ENCODE measurements around the gene FXYD1.

The FXYD1 gene

GRCh38 chr19:35108730-35109129 lies 29.9 kb upstream of the FXYD1 start:
- no peak for TF ChIP-seq CTCF (IDR thresholded peaks at IDR 0.05; ENCODE audit: low read length)
- no peak for TF ChIP-seq EZH2phosphoT487 (IDR thresholded peaks at IDR 0.05; ENCODE audit: low read length)
- no peak for TF ChIP-seq EZH2 (optimal IDR thresholded peaks at IDR 0.05; ENCODE audit: low read depth, low read length)
- no peaks in the 10 kb centered on the region for H3K9me3 ChIP-seq (replicated peaks; ENCODE audit: insufficient read depth, low read length)
- no peak overlapping the region for H3K27ac ChIP-seq (ENCODE audit: low read length)

GRCh38 chr19:35109395-35110112 lies 29.1 kb upstream of the FXYD1 start:
- H3K27ac ChIP-seq (ENCODE audit: low read length): no peak overlapping the region
- no peaks in the 10 kb centered on the region for H3K36me3 ChIP-seq (replicated peaks; ENCODE audit: insufficient read depth, low read length)
- no peaks in the 10 kb centered on the region for H3K79me2 ChIP-seq (ENCODE audit: low read length)
- H3F3A ChIP-seq (ENCODE audit: insufficient read depth, low read length): no peaks in the 10 kb centered on the region
- TF ChIP-seq EZH2 (optimal IDR thresholded peaks at IDR 0.05; ENCODE audit: low read depth, low read length) (no peak), EZH2phosphoT487 (IDR thresholded peaks at IDR 0.05; ENCODE audit: low read length) (no peak), CTCF (IDR thresholded peaks at IDR 0.05; ENCODE audit: low read length) (no peak)
- no peak overlapping the region for H3K4me2 ChIP-seq (ENCODE audit: low read depth, low read length)
- no peaks in the 10 kb centered on the region for H3K4me1 ChIP-seq (ENCODE audit: low read length)
- H3K27me3 ChIP-seq (replicated peaks; ENCODE audit: insufficient read depth, low read length): peaks cover 62% of the 10 kb centered on the region
- DNase-seq: no peak
- no peaks in the 10 kb centered on the region for H4K20me1 ChIP-seq (ENCODE audit: insufficient read depth, low read length)
- H3K9ac ChIP-seq (ENCODE audit: low read length): no peak overlapping the region
- no peaks in the 10 kb centered on the region for H3K9me2 ChIP-seq (replicated peaks; ENCODE audit: insufficient read depth, low read length)
- H3K9me3 ChIP-seq (replicated peaks; ENCODE audit: insufficient read depth, low read length): no peaks in the 10 kb centered on the region
- H3K4me3 ChIP-seq (ENCODE audit: low read length): no peak overlapping the region
- H2AFZ ChIP-seq (ENCODE audit: low read length): no peak overlapping the region

More at GRCh38 chr19:35108730-35109129, 29.9 kb upstream of the FXYD1 start:
- Histone ChIP-seq H3K79me2 (ENCODE audit: low read length) (no peaks in the 10 kb centered on the region), H4K20me1 (ENCODE audit: insufficient read depth, low read length) (no peaks in the 10 kb centered on the region), H3K27me3 (replicated peaks; ENCODE audit: insufficient read depth, low read length) (peaks cover 69% of the 10 kb centered on the region), H3K4me3 (ENCODE audit: low read length) (no peak overlapping the region), H3K9me2 (replicated peaks; ENCODE audit: insufficient read depth, low read length) (no peaks in the 10 kb centered on the region), H2AFZ (ENCODE audit: low read length) (no peak overlapping the region), H3K36me3 (replicated peaks; ENCODE audit: insufficient read depth, low read length) (no peaks in the 10 kb centered on the region), H3K9ac (ENCODE audit: low read length) (no peak overlapping the region), H3K4me2 (ENCODE audit: low read depth, low read length) (no peak overlapping the region), H3K4me1 (ENCODE audit: low read length) (no peaks in the 10 kb centered on the region), H3F3A (ENCODE audit: insufficient read depth, low read length) (no peaks in the 10 kb centered on the region)
- DNase-seq: no peak

GRCh38 chr19:35110974-35111373 lies 27.6 kb upstream of the FXYD1 start:
- DNase-seq: no peak
- no peaks in the 10 kb centered on the region for H3K9me3 ChIP-seq (replicated peaks; ENCODE audit: insufficient read depth, low read length)
- H2AFZ ChIP-seq (ENCODE audit: low read length): no peak overlapping the region
- H4K20me1 ChIP-seq (ENCODE audit: insufficient read depth, low read length): no peaks in the 10 kb centered on the region
- no peak overlapping the region for H3K9ac ChIP-seq (ENCODE audit: low read length)
- H3K36me3 ChIP-seq (replicated peaks; ENCODE audit: insufficient read depth, low read length): no peaks in the 10 kb centered on the region
- H3K79me2 ChIP-seq (ENCODE audit: low read length): no peaks in the 10 kb centered on the region
- no peaks in the 10 kb centered on the region for H3K4me1 ChIP-seq (ENCODE audit: low read length)
- H3K4me3 ChIP-seq (ENCODE audit: low read length): no peak overlapping the region
- TF ChIP-seq CTCF (IDR thresholded peaks at IDR 0.05; ENCODE audit: low read length) (no peak), EZH2 (optimal IDR thresholded peaks at IDR 0.05; ENCODE audit: low read depth, low read length) (no peak), EZH2phosphoT487 (IDR thresholded peaks at IDR 0.05; ENCODE audit: low read length) (no peak)
- no peaks in the 10 kb centered on the region for H3F3A ChIP-seq (ENCODE audit: insufficient read depth, low read length)
- peaks cover 68% of the 10 kb centered on the region for H3K27me3 ChIP-seq (replicated peaks; ENCODE audit: insufficient read depth, low read length)
- no peak overlapping the region for H3K27ac ChIP-seq (ENCODE audit: low read length)
- no peak overlapping the region for H3K4me2 ChIP-seq (ENCODE audit: low read depth, low read length)
- H3K9me2 ChIP-seq (replicated peaks; ENCODE audit: insufficient read depth, low read length): no peaks in the 10 kb centered on the region
